CD4-positive, alpha-beta T cell treated with Interleukin-6 at 100 ng/mL for 8 hours (primary cell): ENCODE data around the gene JMJD7.
A peak's percentile ranks its signal among the peaks of the same experiment; 100 is the strongest.

Source experiments
- DNase-seq: peaks from one replicate; pipeline ENCODE4 v3.0.0-alpha.2; 2020; ENCODE audit warnings: mixed read lengths, low spot score

The JMJD7 gene

DNA sequence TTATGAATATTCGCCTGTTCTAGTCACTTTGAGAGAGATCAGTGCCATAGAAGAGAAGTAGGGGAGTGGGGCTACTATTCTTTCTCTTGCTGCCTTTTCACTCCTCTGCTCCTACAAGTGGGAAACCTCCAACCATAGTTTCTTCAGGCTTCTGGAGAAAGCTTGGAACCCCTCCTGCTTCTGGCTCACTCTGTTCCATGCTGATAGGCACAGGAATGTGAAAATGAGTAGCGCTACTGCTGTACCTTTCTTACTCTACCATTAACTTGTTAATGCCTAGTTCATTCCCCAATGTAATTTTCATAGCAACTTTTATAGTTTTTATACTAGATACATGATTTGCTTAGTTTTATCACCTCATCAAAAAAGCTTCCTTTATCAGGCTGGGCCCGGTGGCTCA, 26.7 kb upstream of the JMJD7 start:
- no peak for DNase-seq

DNA sequence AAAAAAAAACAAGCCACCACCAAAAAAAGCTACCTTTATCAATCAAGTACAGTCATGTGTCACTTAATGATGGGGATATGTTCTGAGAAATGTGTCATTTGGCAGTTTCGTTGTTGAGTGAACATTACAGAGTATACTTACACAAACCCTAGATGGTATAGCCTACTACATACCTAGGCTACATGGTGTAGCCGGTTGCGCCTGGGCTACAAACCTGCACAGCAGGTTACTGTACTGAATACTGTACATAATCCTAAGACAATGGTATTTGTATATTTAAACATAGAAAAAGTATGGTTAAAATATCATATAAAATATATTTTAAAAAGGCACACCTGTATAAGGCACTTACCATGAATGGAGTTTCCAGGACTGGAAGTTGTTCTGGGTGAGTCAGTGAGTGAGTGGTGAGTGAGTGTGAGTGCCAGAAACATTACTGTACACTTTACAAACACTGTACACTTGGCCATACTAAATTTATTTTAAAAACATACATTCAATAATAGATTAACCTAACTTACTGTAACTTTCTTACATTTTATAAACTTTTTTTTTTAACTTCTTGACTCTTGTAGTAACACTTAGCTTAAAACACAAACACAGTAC, 25.9 kb upstream of the JMJD7 start:
- DNase-seq = no peak

DNA sequence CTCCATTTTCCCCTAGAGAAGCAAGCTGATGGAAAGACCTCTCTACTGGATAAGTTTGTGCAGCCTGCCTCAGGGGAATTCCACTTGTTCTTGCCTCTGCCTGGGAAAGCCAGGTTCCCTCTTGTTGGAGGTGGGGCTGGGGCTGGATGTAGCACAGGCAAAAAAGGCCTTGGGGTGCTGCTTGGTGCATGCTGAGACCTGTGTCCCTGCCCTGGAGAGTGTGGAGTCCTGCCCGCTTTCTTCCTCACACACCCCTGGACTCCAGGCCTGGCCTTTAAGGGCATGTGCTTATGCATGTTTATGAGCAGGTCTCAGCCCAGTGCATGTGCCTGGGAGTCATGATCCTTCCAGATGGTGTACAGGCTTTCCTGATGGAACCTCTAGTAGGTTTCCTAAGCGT, 23.5 kb upstream of the JMJD7 start:
- no peak for DNase-seq

DNA sequence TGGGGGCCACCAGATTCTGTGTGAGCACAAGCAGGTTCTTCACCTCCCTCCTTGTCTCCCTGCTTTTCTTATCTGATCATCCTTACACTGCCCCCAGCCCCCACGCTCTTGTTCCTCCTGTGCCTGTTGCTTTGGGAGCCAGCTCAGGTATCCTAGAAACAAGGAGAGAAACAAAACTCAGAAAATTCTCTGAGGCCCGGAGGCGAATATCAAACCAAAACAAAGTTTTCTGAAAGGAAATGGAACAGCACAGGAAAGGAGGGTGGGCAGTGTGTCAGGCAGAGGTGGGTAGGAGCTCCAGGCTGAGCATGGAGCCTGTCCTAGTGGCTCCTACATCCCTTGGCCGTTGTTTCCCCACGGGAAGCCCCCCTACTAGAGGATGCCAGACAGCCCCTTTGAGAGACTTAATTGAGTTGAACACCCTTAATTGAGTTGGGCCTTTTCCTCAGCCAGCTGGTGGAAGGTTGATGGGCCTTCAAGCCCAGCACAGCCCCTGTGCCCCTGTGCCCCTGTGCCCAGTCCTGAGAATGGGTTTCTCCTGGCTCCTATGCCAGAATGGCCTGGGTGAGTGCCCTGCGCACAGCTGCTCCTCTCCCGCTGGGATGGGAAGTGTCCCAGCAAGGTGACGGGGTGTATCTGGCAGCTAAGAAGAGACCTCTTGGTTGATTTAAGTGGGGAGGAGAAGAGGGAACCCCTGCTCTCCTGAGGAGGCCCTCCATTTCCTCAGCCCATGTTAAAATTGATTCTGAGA, 22.8 kb upstream of the JMJD7 start:
- no peak for DNase-seq

DNA sequence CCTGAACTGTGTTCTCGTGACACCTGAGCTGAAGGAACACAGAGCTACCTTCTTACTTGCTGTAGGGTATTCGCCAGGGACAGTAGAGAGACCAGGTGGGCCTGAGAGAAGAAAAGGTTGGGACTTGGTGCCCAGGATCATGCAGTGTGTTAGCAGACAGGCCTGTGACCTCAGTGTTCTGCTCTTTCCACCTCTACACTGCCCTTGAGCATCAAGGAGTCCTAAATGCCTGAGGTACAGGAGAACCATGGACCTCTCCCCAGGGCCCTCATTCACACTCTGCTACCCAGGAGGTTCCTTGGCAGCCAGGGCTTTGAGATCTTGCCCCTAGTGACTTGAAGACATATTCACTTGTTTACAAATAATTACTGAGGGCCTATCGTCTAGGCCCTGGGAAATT, 22.2 kb upstream of the JMJD7 start:
- no peak for DNase-seq

DNA sequence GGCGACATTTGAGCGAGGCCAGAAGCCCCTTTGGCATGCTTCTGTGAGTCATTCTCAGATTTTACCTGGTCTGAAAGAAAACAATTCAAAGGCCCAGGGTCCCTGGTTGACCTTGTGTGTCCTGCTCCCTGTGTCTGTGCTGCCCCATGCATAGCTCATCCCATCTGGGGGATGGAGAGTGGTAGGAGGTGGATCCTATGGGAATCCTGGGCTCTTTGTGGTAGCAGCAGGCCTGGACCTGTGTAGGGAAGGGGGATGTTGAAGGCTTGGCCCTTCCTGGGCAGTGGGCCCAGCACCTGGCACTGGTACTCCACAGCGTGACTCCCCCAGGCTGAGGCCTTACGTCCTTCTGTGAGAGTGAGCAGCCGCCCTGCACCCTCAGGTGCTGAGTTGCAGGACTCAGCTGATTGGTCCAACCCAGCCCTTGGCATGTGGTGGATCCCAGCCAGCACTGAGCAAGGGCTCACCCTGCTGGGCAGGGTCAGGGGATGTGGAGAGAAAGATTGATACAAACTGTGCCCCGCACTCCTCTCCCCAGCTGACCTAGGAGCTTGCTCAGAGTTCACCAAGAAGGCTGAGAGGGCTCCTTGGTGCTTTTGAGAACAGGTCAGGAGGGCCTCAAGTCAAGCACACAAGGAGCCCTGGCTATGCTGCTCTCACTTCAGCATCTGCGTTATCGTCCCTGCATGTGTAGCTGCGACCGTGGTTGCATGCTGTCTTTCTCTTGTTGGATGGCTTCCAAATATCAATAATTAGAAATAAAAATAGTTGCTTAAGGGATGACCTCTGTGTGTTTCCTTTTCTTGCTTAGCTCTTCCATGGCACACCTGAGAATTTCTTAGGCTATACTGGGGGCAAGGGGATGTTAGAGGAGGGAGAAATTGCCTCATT, 21.4 kb upstream of the JMJD7 start:
- no peak for DNase-seq

DNA sequence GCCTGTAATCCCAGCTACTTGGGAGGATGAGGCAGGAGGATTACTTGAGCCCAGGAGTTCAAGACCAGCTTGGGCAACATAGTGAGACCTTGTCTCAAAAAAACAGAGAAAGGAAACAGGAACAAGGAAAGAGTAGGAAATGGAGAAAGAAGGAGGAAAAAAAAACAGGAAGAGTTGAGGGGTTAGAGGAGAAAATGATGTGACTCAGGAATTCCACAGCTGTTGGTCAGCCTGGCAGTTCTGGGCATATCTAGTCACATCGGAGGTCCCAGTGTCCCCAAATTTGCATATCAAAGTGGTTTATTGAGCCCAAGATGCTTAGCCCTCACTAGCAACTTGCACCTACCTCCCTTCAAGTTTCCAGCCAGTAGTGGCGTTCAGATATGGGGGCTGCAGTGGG, 18.8 kb upstream of the JMJD7 start:
- DNase-seq = no peak

DNA sequence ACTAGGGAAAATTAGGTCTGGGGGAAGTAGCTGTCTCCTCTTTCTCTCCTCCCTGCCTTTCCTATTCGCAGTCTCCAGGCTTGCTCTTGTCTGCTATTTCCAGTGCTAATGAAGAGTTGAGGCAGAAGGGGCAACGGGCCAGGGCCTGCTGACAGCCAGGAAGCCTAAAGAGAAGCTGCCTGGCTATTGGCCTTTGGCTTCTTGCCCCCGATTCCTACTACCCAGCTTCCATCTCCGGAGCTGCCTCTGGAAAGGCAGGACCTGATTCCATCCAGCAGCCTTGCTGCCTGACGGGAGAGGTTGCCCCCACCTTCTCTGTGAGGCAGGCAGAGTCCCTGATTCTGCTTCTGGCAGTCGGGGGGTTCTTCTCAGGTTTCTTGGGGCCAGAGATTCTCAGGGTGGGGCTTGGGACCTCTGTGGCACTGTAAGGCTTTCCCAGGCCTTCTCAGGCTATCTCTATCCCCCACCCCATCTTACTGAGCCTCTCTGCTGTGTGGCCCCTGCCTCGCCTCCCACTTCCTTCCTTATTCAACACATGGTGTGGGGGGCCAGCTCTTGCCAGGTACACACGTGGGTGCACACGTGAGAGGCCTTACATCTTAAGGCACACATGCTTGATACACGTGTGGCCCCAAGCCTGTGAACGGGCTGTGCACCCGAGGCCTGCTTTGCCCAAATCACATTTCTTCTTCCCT, 18.2 kb upstream of the JMJD7 start:
- DNase-seq = no peak

DNA sequence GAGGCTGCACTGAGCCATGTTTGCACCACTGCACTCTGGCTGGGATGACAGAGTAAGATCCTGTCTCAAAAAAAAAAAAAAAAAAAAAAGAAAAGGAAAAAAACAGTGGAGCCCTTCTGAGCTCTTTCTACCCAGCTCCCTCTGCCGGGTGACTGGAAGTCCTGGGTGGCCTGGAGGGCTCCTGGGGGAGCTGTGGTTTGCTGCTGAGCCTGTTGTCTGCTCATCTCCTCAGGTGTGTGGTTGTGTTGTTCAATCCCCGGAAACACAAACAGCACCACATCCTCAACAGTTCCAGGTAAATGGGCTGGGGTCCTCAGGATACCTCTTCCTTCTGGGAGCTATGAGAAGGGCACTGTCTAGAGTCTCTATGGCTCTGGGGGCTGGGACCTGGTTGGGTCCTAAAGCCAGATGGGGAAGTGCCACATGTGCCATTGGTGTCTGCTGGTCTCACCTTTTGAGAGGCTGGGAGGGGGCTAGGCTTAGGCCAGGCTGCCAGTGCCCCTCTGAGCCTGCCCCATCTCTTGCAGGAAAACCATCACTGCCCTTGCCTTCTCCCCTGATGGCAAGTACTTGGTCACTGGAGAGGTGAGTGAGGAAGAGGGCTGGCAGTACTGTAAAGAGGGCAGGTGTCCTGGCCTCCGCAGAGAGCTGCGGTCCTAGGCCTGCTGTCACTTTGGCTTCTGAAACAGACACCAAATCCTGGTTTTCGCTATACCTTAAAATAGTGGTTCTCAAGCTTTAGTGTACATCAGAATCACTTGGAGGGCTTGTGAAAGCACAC, 17.1 kb upstream of the JMJD7 start:
- DNase-seq = no peak

DNA sequence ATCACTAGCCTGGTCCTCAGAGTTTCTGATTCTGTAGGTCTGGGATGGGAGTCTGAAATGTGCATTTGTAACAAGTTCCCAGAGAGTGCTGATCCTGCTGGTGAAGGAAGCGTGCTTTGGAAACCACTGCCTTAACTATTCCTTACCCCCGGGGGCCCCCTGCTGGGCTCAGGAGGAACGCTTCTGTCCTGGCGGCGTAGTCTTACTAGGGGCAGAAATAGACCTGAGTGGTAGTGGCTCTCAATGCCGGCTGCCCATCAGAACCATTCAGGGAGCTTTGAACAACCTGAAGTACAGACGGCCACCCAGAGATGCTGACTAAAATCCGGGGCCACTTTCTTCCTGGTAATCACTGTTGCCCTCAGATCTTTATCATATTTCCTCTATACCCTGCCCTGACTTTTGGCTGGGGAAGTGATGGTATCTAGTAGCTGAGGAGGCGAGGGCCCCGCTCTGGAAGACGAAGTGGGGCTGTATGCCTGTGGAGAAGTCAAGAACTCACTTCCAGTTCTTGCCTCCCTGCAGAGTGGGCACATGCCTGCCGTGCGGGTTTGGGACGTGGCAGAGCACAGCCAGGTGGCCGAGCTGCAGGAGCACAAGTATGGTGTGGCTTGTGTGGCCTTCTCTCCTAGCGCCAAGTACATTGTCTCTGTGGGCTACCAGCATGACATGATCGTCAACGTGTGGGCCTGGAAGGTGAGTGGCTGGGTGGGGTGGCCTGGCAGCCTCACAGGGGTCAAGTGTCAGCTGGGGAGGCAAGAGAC, 16.3 kb upstream of the JMJD7 start:
- peak; percentile 74 for DNase-seq

DNA sequence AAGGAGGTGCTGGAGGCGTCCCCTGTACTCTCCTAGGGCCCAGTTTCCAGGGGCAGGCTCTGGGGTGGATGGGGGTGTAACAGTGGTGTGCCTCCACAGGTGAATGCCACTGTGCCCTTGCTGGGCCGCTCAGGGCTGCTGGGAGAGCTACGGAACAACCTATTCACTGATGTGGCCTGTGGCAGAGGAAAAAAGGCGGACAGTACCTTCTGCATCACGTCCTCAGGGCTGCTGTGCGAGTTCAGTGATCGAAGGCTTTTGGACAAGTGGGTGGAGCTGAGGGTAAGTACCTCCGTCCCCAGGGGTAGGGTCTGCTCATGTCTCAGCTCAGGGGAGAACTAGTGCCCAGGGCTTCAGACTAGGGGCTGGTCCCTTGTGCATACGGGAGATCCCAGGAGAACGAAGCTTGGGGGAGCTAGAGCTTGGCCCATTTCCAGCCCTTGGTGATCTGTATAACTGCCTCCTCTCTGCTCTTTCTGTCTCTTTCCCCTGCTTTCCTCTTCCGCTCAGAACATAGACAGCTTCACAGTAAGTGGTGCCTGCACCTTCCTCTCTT, 15.0 kb upstream of the JMJD7 start:
- DNase-seq = no peak

DNA sequence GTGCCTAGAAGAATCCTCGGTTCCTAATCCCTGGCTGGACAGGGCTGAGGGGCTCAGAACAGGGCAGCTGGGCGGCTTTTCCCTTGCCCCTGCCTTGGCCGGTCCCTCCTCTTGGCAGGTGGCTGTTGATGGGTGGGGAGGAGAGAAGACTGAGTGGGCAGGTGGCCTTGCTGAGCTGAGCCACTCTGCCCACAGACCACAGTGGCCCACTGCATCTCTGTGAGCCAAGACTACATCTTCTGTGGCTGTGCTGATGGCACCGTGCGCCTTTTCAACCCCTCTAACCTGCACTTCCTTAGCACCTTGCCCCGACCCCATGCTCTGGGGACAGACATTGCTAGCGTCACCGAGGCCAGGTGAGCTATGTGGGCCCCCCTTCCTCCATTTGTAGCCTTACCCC, 14.5 kb upstream of the JMJD7 start:
- no peak for DNase-seq

DNA sequence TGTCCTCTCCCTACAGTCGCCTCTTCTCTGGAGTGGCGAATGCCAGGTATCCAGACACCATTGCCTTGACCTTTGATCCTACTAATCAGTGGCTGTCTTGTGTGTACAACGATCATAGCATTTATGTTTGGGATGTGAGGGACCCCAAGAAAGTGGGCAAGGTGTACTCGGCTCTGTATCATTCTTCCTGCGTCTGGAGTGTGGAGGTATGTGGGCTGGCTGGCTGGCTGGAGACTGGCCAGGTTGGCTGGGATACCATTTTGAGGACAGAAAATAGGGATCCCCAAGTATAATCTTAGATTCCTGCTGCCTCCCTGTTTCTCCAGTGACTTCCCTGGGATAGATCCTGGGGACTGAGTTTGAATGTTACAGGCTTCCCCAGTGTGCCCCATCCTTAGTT, 13.4 kb upstream of the JMJD7 start:
- DNase-seq = no peak

DNA sequence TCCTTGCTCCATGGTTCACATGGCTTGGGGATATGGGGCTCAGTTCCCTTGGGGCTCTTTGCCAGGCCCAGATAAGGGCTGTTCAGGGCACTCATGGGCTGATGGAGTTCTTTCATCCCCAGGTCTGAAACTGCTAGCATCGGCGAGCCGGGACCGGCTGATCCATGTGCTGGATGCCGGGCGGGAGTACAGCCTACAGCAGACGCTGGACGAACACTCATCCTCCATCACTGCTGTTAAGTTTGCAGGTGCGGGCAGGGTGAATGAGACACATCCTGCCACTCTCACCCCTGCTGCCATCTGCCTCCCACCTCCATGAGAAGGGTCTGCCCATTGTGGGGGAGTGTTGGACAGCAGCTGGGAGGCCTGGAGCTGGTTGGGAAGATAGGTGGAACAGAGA, 11.1 kb upstream of the JMJD7 start:
- no peak for DNase-seq

DNA sequence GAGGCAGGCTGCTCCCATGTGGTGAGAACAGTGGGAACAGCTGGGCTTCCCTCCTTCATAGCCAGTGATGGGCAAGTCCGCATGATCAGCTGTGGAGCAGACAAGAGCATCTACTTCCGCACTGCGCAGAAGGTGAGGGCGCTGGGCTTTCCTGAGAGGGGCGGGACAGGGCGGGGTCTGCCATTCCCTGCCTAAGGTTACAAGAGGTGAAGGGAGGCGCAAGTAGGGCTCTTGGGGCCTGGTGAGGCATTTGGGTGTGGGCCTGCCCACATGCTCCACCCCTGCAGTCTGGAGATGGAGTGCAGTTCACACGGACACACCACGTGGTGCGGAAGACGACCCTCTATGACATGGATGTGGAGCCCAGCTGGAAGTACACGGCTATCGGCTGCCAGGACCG, 10.6 kb upstream of the JMJD7 start:
- DNase-seq = no peak

DNA sequence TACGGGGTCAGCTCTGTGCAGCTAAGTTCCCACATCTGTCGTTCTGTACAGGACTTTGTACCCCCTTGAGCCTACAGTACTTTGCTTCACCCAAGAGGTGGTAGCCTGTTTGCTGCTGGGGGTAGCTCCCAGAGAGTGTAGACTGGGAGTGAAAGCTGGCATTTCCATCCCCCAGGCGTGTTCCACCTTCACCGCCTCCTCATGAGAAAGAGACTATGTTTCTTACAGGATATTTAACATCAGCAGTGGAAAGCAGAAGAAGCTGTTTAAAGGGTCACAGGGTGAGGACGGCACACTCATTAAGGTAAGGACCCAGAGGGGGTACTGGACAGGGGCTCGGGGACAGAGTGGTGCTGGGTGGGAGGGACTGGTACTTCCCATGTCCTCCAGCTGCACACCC, 10.1 kb upstream of the JMJD7 start:
- DNase-seq = no peak

DNA sequence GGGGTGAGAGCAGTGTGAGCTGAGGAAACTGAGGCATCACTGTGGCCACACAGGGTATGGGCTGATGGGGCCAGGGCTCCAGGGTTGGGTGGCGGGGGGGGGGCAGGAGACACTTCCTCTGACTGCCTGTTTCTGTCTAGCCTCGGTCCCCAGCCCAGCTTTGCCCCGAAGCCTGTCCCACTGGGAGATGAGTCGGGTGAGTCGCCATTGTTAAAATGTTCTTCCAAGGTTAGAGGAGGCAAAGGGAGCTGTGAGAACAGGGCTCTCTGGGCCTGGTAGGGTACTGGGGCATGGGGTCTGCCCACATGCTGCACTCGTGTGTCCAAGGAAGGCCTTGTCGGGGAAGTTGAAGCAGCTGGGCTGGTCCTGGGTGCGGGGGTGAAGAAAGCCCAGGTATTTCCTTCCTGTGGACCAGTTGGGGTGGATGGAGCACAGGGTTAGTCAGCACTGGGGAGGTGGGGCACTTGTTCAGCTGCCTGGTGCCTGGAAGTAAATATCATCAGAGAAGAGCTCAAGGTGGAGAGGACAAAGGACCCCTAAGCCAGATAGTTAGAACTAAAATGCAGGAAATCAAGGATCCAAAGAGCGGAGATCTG, 8.3 kb upstream of the JMJD7 start:
- no peak for DNase-seq

DNA sequence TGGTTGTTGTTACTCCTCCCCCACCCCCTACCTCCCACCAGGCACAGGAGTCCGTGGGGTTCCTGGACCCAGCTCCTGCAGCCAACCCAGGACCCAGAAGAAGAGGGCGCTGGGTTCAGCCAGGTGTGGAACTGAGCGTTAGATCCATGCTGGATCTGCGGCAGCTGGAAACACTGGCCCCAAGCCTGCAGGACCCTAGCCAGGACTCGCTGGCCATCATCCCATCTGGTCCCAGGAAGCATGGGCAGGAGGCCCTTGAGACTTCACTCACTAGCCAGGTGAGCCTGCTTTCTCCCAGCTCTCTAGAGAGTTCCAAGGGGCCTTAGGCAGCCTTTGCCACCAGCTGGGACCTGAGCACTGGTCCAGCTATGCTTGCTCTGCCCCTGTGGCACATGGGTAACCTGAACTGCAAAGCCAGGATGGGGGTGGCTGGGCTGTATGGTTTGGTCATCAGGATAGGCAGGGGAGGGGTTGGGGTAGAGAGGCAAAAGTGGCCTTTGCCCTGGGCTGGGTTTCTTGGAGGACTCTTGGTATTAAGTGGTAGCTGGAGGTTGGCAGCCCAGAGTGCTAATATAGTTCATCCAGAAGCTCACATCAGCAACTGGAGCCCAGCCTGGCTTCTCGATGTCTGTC, 7.0 kb upstream of the JMJD7 start:
- no peak for DNase-seq

DNA sequence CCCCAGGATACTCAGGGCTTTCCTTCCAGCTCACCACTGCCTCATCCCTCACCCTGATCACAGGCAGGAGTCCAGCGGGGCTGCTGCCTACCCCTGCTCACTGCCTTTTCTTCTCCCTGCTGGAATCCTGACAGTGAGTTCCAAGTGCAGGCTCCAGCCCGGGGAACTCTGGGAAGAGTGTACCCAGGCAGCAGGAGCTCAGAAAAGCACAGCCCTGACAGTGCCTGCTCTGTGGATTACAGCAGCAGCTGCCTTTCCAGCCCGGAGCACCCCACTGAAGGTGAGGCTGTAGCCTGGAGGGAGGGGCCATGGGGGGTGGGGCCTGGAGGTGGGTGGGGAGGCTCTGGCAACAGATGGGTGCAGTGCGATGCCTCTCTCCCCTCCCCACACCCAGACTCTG, 6.1 kb upstream of the JMJD7 start:
- DNase-seq = no peak

DNA sequence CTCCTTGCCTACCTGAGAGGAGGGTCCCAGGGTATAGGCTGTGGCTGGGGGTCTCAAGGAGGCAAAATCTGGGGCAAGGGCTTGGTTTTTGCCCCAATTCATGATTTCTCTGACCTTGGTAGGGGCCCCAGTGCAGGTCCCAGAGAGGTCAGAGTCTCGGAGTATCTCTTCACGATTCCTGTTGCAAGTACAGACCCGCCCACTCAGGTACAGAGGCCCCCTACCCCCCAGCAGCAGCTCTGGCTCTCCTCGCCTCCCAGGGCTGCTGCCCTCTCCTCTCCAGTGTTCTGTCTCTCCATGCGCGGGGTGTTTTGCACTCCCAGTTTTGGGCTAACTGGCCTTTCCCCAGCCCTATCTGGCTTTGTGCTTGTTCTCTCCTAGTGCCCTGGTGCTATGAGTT, 5.4 kb upstream of the JMJD7 start:
- no peak for DNase-seq
